Esophagus muscularis mucosa (tissue), 4 donors: ENCODE measurements around the gene SNX18.

Experiments
- EP300 ChIP-seq: sonication (generic); formaldehyde crosslinking; IDR thresholded peaks from one replicate; pipeline ENCODE4 v1.6.1; 2017; ENCODE audit warnings: antibody characterized with exemption
- POLR2A ChIP-seq: fragments of 450-650 bp; IDR thresholded peaks from one replicate; pipeline ENCODE4 v1.6.1; 2017; ENCODE audit warnings: antibody characterized with exemption, moderate library complexity, mild to moderate bottlenecking, low read depth
- TF ChIP-seq, protein P1 (sequence below), 3 experiments: fragments of 200-600 bp in 2 of 3; fragments of 450-650 bp in 1 of 3; sonication (generic) in 2 of 3; IDR thresholded peaks; one replicate each; pipeline ENCODE4 v1.5.1; 2017 to 2019; ENCODE audit warnings: antibody characterized with exemption in 3 of 3, mild to moderate bottlenecking in 2 of 3, moderate library complexity in 1 of 3

DNA sequence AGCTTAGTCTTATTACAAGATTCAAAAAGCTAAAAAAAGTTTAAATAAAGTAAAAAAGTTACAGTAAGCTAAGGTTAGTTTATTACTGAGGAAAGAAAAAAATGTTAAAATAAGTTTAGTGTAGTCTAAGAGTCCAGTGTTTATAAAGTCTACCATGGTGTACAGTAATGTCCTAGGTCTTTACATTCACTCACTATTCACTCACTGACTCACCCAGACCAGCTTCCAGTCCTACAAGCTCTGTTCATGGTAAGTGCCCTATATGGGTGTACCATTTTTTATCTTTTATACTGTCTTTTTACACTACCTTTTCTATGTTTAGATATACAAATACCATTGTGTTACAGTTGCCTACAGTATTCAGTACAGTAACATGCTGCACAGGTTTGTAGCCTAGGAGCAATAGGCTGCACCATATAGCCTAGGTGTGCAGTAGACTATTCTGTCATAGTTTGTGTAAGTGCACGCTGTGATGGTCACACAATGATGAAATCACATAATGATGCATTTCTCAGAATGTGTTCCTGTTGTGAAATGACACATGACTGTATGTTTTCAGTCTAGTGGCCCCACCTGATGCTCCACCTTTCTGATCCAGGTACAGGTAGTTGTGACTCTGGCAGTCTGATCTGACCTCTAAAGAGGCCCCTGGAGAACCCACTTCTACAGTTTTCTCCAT lies 45.7 kb downstream of the SNX18 start:
- TF ChIP-seq POLR2A (no peak), EP300 (no peak)
- TF ChIP-seq, protein P1, sequence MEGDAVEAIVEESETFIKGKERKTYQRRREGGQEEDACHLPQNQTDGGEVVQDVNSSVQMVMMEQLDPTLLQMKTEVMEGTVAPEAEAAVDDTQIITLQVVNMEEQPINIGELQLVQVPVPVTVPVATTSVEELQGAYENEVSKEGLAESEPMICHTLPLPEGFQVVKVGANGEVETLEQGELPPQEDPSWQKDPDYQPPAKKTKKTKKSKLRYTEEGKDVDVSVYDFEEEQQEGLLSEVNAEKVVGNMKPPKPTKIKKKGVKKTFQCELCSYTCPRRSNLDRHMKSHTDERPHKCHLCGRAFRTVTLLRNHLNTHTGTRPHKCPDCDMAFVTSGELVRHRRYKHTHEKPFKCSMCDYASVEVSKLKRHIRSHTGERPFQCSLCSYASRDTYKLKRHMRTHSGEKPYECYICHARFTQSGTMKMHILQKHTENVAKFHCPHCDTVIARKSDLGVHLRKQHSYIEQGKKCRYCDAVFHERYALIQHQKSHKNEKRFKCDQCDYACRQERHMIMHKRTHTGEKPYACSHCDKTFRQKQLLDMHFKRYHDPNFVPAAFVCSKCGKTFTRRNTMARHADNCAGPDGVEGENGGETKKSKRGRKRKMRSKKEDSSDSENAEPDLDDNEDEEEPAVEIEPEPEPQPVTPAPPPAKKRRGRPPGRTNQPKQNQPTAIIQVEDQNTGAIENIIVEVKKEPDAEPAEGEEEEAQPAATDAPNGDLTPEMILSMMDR (IDR thresholded peaks at IDR 0.05), result no peak
